Effector memory CD4-positive, alpha-beta T cell (primary cell): Measurements from ENCODE around the gene LAPTM4A.
A peak's percentile ranks its signal among the peaks of the same experiment; 100 is the strongest.

Experiments
- DNase-seq, 3 donors: peaks; one replicate each; pipeline ENCODE4 v3.0.0-alpha.2; 2020
- H3K27ac ChIP-seq: 2 replicates; pipeline ENCODE4 v1.7.0; 2013; ENCODE audit warnings: mild to moderate bottlenecking, low read length, moderate library complexity; ENCODE audit not compliant: insufficient read depth, poor library complexity, severe bottlenecking
- H3K27me3 ChIP-seq: replicated peaks from 2 replicates; pipeline ENCODE4 v1.7.0; 2013; ENCODE audit warnings: mild to moderate bottlenecking, low read length; ENCODE audit not compliant: insufficient read depth, control insufficient read depth, poor library complexity, severe bottlenecking
- H3K36me3 ChIP-seq: 2 replicates; pipeline ENCODE4 v1.7.0; 2013; ENCODE audit warnings: mild to moderate bottlenecking, low read length, moderate library complexity; ENCODE audit not compliant: control insufficient read depth, insufficient read depth
- H3K4me1 ChIP-seq: 2 replicates; pipeline ENCODE4 v1.7.0; 2013; ENCODE audit warnings: low read length, mild to moderate bottlenecking; ENCODE audit not compliant: control insufficient read depth, insufficient read depth, poor library complexity, severe bottlenecking
- H3K4me3 ChIP-seq: 2 replicates; pipeline ENCODE4 v1.7.0; 2013; ENCODE audit warnings: low read length, low read depth, mild to moderate bottlenecking; ENCODE audit not compliant: insufficient read depth, poor library complexity, severe bottlenecking
- H3K9me3 ChIP-seq: 2 replicates; pipeline ENCODE4 v1.7.0; 2013; ENCODE audit warnings: mild to moderate bottlenecking, low read length, moderate library complexity; ENCODE audit not compliant: control insufficient read depth

Gene LAPTM4A

GRCh38 chr2:20012032-20012281 lies 39.5 kb downstream of the LAPTM4A start:
- no peaks in the 10 kb centered on the region for H3K9me3 ChIP-seq
- H3K4me3 ChIP-seq: peak overlapping the region; percentile 45
- no peak for DNase-seq
- H3K27me3 ChIP-seq: peaks cover 16% of the 10 kb centered on the region
- H3K4me1 ChIP-seq: peaks cover 11% of the 10 kb centered on the region
- no peaks in the 10 kb centered on the region for H3K36me3 ChIP-seq
- no peak overlapping the region for H3K27ac ChIP-seq

- no peak overlapping the region for H3K27ac ChIP-seq
- DNase-seq: no peak
- H3K9me3 ChIP-seq: no peaks in the 10 kb centered on the region
- H3K27me3 ChIP-seq: peaks cover 16% of the 10 kb centered on the region
- H3K36me3 ChIP-seq: no peaks in the 10 kb centered on the region
- H3K4me1 ChIP-seq: peaks cover 11% of the 10 kb centered on the region
- no peak overlapping the region for H3K4me3 ChIP-seq
Observed at GRCh38 chr2:20011276-20012031, 40.0 kb downstream of the LAPTM4A start.

- no peak for DNase-seq
Observed at GRCh38 chr2:20008703-20009102, 42.7 kb downstream of the LAPTM4A start.

GRCh38 chr2:20005891-20006470 lies 45.4 kb downstream of the LAPTM4A start:
- no peak for DNase-seq
- Histone ChIP-seq H3K36me3 (no peaks in the 10 kb centered on the region), H3K27ac (no peak overlapping the region), H3K4me1 (no peaks in the 10 kb centered on the region), H3K27me3 (peaks cover 6% of the 10 kb centered on the region), H3K9me3 (no peaks in the 10 kb centered on the region), H3K4me3 (no peak overlapping the region)

More at GRCh38 chr2:20008703-20009102, 42.7 kb downstream of the LAPTM4A start:
- Histone ChIP-seq H3K4me3 (no peak overlapping the region), H3K36me3 (no peaks in the 10 kb centered on the region), H3K27ac (no peak overlapping the region), H3K27me3 (peaks cover 16% of the 10 kb centered on the region), H3K4me1 (peaks cover 11% of the 10 kb centered on the region), H3K9me3 (no peaks in the 10 kb centered on the region)

GRCh38 chr2:20005067-20005627 lies 46.3 kb downstream of the LAPTM4A start:
- no peak overlapping the region for H3K4me3 ChIP-seq
- H3K27me3 ChIP-seq: peaks cover 6% of the 10 kb centered on the region
- no peak for DNase-seq
- H3K36me3 ChIP-seq: no peaks in the 10 kb centered on the region
- H3K4me1 ChIP-seq: no peaks in the 10 kb centered on the region
- no peaks in the 10 kb centered on the region for H3K9me3 ChIP-seq
- H3K27ac ChIP-seq: no peak overlapping the region

- no peaks in the 10 kb centered on the region for H3K36me3 ChIP-seq
- H3K9me3 ChIP-seq: no peaks in the 10 kb centered on the region
- DNase-seq: no peak
- no peaks in the 10 kb centered on the region for H3K27me3 ChIP-seq
- no peaks in the 10 kb centered on the region for H3K4me1 ChIP-seq
- no peak overlapping the region for H3K4me3 ChIP-seq
- H3K27ac ChIP-seq: no peak overlapping the region
Observed at GRCh38 chr2:20001361-20001863, 50.0 kb downstream of the LAPTM4A start.

GRCh38 chr2:19993731-19994130 lies 57.7 kb downstream of the LAPTM4A start:
- H3K36me3 ChIP-seq: no peaks in the 10 kb centered on the region
- no peaks in the 10 kb centered on the region for H3K27me3 ChIP-seq
- peaks cover 9% of the 10 kb centered on the region for H3K4me1 ChIP-seq

GRCh38 chr2:19991895-19992294 lies 59.5 kb downstream of the LAPTM4A start:
- Histone ChIP-seq H3K9me3 (no peaks in the 10 kb centered on the region), H3K36me3 (no peaks in the 10 kb centered on the region), H3K4me1 (peaks cover 9% of the 10 kb centered on the region), H3K27me3 (no peaks in the 10 kb centered on the region), H3K27ac (no peak overlapping the region), H3K4me3 (no peak overlapping the region)
- no peak for DNase-seq

More at GRCh38 chr2:19993731-19994130, 57.7 kb downstream of the LAPTM4A start:
- H3K27ac ChIP-seq: no peak overlapping the region
- H3K4me3 ChIP-seq: no peak overlapping the region
- no peak for DNase-seq
- no peaks in the 10 kb centered on the region for H3K9me3 ChIP-seq

GRCh38 chr2:19990416-19990728 lies 61.1 kb downstream of the LAPTM4A start:
- H3K4me1 ChIP-seq: peaks cover 9% of the 10 kb centered on the region
- no peaks in the 10 kb centered on the region for H3K27me3 ChIP-seq
- H3K27ac ChIP-seq: peak overlapping the region; percentile 55
- no peaks in the 10 kb centered on the region for H3K36me3 ChIP-seq
- no peaks in the 10 kb centered on the region for H3K9me3 ChIP-seq
- peak overlapping the region; percentile 83 for H3K4me3 ChIP-seq
- DNase-seq: no peak

GRCh38 chr2:19989667-19990415 lies 61.6 kb downstream of the LAPTM4A start, which contains the start of gene WDR35:
Gene WDR35, minus strand, starts transcription at chr2:19990105. Its CDS starts 90 bp downstream, at chr2:19990015.
- peaks cover 9% of the 10 kb centered on the region for H3K4me1 ChIP-seq
- H3K27ac ChIP-seq: peak within 1 kb of the TSS; percentile 55
- H3K4me3 ChIP-seq: peak within 1 kb of the TSS; percentile 83
- DNase-seq: peak; percentile 77 to 86 (median 85)
- no peaks in the 10 kb centered on the region for H3K27me3 ChIP-seq
- no peaks in the 10 kb centered on the region for H3K9me3 ChIP-seq
- no peaks in the 10 kb centered on the region for H3K36me3 ChIP-seq
